GM12872 (cell line): ENCODE data around the gene TRAPPC12.

ENCODE experiments used
- CTCF ChIP-seq: IDR thresholded peaks from 3 replicates; pipeline ENCODE4 v1.5.1; 2011; ENCODE audit warnings: low read depth, mild to moderate bottlenecking, low read length, moderate library complexity; ENCODE audit not compliant: insufficient read depth

The TRAPPC12 gene

DNA sequence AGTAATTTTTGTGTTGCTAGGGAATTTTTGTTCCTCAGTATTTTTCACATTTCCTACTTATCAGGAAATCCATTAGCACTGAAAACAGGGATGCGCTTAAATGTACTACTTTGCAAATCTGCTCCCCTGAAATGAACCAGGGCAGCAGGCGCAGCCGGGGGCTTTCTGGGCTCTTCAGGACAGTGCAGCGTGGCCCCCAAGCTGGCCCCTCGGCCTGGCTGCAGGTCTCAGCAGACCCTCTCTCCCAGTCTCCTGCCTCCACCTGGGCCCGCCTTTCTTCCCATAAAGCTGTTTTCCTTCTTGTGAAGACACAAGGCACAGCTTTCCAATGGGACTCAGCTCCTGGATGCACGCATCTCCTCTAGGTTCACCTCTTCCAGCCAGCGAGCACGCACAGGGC lies 37.2 kb upstream of the TRAPPC12 start:
- no peak for TF ChIP-seq CTCF

DNA sequence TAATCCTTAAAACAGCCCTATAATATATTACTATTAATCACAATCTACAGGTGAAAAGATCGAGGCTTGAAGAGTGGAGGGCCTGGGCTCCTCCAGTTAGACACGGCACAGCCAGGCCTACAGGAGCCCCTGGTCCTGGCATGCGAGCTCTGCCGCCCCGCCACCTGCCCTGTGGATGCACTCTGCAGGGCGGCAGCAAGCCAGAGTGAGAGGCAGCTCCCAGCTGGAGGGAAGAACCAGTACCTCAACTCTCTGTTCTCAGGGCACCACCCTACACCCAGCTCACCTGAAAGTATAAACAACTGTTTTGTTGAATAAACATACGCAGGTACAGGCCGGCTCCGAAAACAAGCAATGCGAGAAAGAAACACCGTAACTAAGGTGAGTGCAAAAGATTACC lies 36.5 kb upstream of the TRAPPC12 start:
- TF ChIP-seq CTCF, result no peak

DNA sequence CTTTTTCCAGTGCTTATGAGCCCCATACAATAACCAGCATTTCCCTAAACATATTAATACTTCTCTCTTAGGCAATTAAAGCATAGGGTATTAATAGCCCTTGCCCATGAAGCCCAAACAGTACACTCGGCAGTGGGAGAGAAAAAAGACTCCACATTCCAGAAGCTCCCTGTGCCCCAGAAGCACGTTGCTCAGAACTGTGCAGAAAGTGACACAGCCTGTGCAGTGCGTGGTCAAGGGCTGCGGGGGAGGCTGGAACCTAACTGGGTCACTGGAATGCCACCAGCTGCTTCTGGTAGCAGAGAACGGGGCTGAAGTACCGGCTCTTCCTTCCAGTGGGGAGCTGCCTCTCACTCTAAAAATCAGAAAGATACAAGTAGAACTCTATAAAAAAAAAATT lies 34.6 kb upstream of the TRAPPC12 start:
- TF ChIP-seq CTCF, result no peak

DNA sequence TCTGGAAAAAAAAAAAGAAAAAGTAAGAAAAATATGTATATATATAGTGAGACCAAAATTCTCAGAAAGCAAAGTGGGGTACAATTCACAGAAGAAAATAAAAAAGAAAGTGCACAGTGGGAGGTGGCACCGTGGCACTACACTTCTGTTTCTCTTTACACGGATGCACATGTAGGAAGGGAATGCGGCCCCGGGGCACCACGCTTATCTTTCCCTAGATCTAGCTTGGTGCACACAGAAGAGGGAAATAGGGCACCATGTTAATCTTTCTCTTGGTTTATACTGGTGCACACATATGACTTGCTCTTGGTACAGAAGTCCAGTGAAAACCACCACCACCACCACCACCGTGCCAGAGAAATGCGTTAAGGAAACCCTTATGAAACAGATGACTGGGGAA lies 33.9 kb upstream of the TRAPPC12 start:
- TF ChIP-seq CTCF, result no peak

GRCh38 chr2:3348767-3349166 lies 30.7 kb upstream of the TRAPPC12 start:
- TF ChIP-seq CTCF, result no peak

GRCh38 chr2:3349211-3349693 lies 30.2 kb upstream of the TRAPPC12 start:
- no peak for TF ChIP-seq CTCF

DNA sequence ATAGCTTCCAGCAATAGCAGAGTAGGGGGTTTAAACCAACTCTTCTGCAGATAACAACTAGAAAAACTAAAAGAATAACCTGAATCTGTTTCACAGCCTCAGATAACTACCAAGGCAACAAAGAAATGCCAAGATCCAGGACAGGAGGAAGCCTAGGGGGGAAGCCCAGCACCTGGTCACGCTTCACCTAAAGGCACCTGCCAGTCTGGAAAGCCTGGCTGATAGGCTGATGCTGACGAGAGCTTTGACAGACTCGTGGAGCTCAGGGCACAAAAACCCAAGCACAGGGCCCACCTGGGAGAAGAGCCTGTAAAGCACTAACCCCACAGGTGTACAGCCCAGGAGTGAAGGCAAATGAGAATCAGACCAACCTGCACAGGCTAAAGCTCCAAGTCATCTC lies 24.5 kb upstream of the TRAPPC12 start:
- no peak for TF ChIP-seq CTCF
